CD4-positive, alpha-beta T cell treated with Interleukin-4 for 1 hour (primary cell): ENCODE results near the gene JUN.
A peak's percentile ranks its signal among the peaks of the same experiment; 100 is the strongest.
"Not testable (repeated sequence)": the region's sequence is repeated elsewhere in the genome, so short reads cannot be mapped to it uniquely, and the experiment has no call there.

Source experiments
- DNase-seq, 2 donors: peaks; one replicate each; pipeline ENCODE4 v3.0.0-alpha.2; 2020 to 2022

The JUN gene

GRCh38 chr1:58805716-58806571 is 22.1 kb upstream of the JUN start:
- DNase-seq = peak in 1 of 2 donors; percentile 23

GRCh38 chr1:58804853-58805565 is 21.2 kb upstream of the JUN start:
- no peak for DNase-seq

DNA sequence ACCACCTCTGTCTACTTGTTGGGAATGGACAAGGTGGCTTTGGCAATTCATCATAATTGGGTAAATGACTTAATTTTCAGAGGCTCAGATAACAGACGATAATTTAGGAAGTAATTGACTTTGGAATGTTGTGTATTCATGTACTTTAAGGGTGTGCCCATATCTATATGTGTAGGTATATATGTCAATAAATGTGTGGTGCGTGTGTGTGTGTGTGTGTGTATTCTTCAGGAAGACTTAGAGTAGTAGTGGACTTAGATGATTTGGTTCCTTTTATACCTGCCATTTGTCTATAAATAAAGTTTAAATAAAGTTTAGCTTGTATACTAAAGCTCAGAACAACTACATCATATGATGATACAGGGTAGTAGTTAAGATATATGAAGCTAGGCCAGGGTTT is 20.0 kb upstream of the JUN start:
- no peak for DNase-seq

GRCh38 chr1:58802640-58803399 is 19.0 kb upstream of the JUN start:
- no peak for DNase-seq

GRCh38 chr1:58801286-58801685 is 17.4 kb upstream of the JUN start:
- DNase-seq = not testable (repeated sequence)

GRCh38 chr1:58799650-58800049 is 15.8 kb upstream of the JUN start:
- DNase-seq = no peak

DNA sequence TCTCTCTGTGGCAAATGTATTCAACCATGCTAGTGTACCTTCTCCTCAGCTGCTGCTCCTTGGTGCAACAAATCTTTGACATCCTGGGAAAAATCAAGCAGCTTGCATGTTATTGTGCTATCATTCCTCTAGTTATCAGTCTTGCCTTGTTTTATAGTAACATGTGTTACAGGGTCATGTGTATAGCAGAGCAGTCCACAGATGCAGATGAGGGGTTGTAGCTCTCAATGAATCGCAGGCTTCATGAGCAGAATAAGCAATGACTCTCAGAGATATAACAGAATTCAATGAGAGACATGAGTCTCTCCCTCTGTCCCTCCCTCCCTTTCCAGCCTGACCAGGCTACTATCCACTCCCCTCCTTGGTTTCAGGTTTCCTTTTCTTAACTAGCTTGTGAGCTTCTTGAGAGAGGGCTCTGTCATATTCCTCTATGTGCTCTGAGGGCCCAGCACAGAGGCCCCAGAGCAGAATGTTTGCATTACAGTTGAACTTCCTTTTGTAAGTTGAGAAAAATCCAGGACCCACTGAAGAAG is 15.1 kb upstream of the JUN start:
- no peak for DNase-seq

- DNase-seq = no peak
These were observed 12.6 kb upstream of the JUN start for GRCh38 chr1:58796416-58796815.

- no peak for DNase-seq
These were observed 10.7 kb upstream of the JUN start for GRCh38 chr1:58794585-58794984.

- DNase-seq = no peak
These were observed 9.0 kb upstream of the JUN start for GRCh38 chr1:58792846-58793245.

GRCh38 chr1:58791106-58791505 is 7.3 kb upstream of the JUN start:
- DNase-seq = no peak

GRCh38 chr1:58789996-58790660 is 6.3 kb upstream of the JUN start:
- DNase-seq = no peak

DNA sequence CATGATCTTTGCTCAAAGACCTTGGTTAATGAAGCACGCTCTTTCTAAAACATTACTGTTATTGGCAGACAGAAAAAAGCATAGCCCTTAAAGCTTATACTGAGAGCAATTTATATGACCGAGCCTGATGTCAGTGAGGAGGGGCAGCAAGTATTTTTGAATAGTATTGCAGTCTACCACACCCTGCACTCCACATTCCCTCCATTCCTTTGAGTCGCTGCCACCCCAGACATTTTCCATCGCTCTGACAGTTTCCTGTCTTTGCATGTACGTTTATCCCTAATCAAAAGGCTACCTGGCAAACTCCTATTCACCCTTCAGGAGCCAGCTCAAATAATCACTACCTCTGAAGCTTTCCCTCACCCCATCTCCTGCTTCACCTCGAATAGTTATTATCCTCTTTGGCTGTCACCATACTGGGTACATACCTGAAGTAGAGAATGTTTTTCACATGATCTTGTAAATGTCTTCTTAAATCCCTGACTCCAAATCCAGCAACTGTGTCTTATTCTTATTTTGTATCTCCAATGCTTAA is 5.5 kb upstream of the JUN start:
- no peak for DNase-seq

GRCh38 chr1:58788259-58788658 is 4.4 kb upstream of the JUN start:
- DNase-seq = no peak

GRCh38 chr1:58786927-58787245 is 3.0 kb upstream of the JUN start:
- DNase-seq = no peak

DNA sequence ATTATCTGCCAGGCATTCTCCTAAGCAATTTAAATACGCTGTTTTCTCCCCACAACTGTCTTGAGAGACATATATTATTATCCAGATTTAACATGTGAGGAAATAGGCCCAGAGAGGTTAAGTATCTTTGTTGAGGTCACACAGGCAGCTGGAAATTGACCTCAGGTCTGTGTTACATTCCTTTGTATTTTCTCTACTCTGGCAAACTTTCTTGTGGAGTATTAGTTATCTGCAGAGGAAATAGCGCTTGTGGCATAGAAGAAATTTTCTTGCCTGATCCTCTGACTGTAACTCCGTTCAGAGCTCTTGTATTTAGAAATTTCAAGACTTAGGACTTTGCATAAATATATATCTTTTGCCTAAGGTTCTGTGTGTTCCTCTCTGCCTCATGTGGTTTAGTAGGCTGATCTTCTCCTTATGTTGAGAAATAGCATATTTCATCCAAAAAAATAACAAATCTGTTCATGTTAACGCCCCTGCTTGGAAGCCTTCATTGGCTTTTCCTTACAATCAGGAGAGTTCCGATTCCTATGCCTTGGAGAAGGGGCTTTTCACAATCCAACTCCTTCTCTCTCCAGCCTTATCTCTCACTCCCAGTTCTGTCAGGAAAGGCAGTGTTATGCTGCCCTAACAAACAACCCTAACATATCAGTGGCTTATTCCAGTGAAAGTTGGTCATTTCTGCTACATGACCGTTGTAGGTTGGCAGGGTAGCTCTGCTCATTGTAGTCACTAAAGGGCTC is 2.5 kb upstream of the JUN start:
- peak in 1 of 2 donors; percentile 4 for DNase-seq

DNA sequence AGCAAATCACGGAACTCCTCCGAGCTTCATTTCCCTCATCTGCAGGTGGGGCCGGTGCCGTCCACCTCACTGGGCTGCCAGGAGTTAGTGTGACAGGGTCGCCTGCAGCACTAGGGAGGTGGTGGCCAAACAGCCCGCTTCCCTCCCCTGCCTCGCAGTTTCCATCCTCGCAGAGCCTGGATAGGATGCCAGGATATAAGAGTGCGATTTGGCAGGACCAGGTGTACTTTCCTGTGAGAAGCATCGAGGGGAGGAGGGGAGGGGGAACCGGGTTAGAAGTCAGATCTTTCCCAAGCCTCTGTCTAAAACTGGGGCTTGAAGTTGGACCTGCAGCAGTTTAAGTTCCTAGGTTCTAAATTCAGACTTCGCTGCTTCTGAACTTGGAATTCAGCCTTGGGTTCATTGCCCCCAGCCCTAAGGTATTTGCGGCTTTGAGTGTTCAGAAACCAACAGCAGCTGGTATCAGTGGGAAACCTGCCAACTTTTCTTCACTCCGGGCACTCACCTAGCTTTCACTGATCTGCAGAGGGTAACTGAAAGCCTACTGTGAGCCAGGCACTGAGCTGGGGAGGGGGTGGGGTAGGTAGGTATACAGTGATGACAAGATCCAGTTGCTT is 1.7 kb upstream of the JUN start:
- DNase-seq = peak; percentile 55 to 64

- DNase-seq = peak; percentile 93 to 94
These were observed 1.1 kb upstream of the JUN start for GRCh38 chr1:58784758-58785441.

- peak; percentile 47 to 65 for DNase-seq
These were observed 506 bp downstream of the JUN start for GRCh38 chr1:58783090-58783992.
